NCI-H69 (cell line): Measurements from ENCODE around the gene MSANTD3.
"Not testable (repeated sequence)": the region's sequence is repeated elsewhere in the genome, so short reads cannot be mapped to it uniquely, and the experiment has no call there.

Experiments
- DNase-seq: peaks from one replicate; lab custom pipeline; 2025; lab: John Stamatoyannopoulos, UW

MSANTD3 gene

GRCh38 chr9:100428871-100429654, 2.1 kb downstream of the MSANTD3 start:
- peak; percentile 49 for DNase-seq

GRCh38 chr9:100430286-100430940, 3.5 kb downstream of the MSANTD3 start:
- DNase-seq = no peak

- no peak for DNase-seq
Observed at GRCh38 chr9:100431886-100432285, 4.9 kb downstream of the MSANTD3 start.

- DNase-seq = no peak
Observed at GRCh38 chr9:100432736-100433135, 5.8 kb downstream of the MSANTD3 start.

- no peak for DNase-seq
Observed at GRCh38 chr9:100436571-100436970, 9.6 kb downstream of the MSANTD3 start.

- peak; percentile 82 for DNase-seq
Observed at GRCh38 chr9:100437860-100438805, 11.2 kb downstream of the MSANTD3 start.

GRCh38 chr9:100440071-100440470, 13.1 kb downstream of the MSANTD3 start:
- DNase-seq = no peak

GRCh38 chr9:100440487-100440886, 13.5 kb downstream of the MSANTD3 start:
- DNase-seq = not testable (repeated sequence)

- no peak for DNase-seq
Observed at GRCh38 chr9:100441911-100442361, 15.0 kb downstream of the MSANTD3 start.

- DNase-seq = no peak
Observed at GRCh38 chr9:100443781-100444768, 17.1 kb downstream of the MSANTD3 start.

- no peak for DNase-seq
Observed at GRCh38 chr9:100445161-100445902, 18.4 kb downstream of the MSANTD3 start.

- DNase-seq = no peak
Observed at GRCh38 chr9:100445903-100446549, 19.1 kb downstream of the MSANTD3 start.

GRCh38 chr9:100447041-100447440, 20.1 kb downstream of the MSANTD3 start:
- no peak for DNase-seq

GRCh38 chr9:100448266-100448665, 21.3 kb downstream of the MSANTD3 start:
- DNase-seq = no peak

- no peak for DNase-seq
Observed at GRCh38 chr9:100449420-100449819, 22.5 kb downstream of the MSANTD3 start.

GRCh38 chr9:100452894-100453293, 26.0 kb downstream of the MSANTD3 start:
- no peak for DNase-seq

GRCh38 chr9:100455470-100455869, 28.5 kb downstream of the MSANTD3 start:
- DNase-seq = peak; percentile 19

- DNase-seq = no peak
Observed at GRCh38 chr9:100457517-100457916, 30.6 kb downstream of the MSANTD3 start.

- no peak for DNase-seq
Observed at GRCh38 chr9:100459963-100460362, 33.0 kb downstream of the MSANTD3 start.

- no peak for DNase-seq
Observed at GRCh38 chr9:100465274-100465673, 38.3 kb downstream of the MSANTD3 start.
